Activated T-cell treated with anti-CD3 and anti-CD28 coated beads for 1 hour (primary cell): ENCODE results near the gene PDE6G.
A peak's percentile ranks its signal among the peaks of the same experiment; 100 is the strongest.

Source experiments
- DNase-seq: peaks from one replicate; pipeline ENCODE4 v3.0.0-alpha.2; 2020; ENCODE audit warnings: low read depth

Gene PDE6G

DNA sequence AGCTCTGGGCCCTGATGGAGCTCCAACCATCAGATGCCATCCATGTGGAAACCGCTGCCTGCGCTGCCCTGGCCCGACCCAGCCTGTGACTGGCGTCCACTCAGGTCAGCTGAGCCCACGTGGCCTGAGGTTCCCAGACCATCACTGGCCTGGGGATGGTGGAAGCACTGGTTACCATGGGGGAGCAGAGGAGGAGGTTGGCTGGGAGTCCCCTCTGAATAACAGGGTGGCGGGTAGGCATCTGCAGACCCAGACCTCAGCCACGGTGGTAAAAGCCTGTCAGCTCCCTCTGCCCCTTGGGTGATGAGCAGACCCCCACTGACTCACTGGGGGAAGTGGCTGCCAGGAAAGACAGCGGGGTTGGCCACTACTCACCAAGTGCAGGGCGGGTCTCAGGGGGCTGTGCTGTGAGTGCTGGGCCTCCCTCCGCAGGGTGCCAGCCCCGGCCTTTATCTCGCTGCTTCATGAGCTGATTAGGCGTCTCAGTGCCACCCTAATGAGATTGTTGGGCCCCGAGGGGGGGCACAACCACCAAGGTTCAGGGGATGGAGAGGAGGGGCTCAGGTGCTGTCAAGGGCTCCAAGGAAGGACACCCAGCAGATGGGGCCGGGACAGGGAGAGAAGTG is at the start of gene PDE6G:
TSS of gene PDE6G (minus strand) at position 425 of the 626 bp plus-strand sequence. CDS start 3,237 bp downstream, outside the sequence.
- no peak for DNase-seq

- DNase-seq: no peak
Measured at GRCh38 chr17:81705518-81706231, 49.3 kb upstream of the PDE6G start.

DNA sequence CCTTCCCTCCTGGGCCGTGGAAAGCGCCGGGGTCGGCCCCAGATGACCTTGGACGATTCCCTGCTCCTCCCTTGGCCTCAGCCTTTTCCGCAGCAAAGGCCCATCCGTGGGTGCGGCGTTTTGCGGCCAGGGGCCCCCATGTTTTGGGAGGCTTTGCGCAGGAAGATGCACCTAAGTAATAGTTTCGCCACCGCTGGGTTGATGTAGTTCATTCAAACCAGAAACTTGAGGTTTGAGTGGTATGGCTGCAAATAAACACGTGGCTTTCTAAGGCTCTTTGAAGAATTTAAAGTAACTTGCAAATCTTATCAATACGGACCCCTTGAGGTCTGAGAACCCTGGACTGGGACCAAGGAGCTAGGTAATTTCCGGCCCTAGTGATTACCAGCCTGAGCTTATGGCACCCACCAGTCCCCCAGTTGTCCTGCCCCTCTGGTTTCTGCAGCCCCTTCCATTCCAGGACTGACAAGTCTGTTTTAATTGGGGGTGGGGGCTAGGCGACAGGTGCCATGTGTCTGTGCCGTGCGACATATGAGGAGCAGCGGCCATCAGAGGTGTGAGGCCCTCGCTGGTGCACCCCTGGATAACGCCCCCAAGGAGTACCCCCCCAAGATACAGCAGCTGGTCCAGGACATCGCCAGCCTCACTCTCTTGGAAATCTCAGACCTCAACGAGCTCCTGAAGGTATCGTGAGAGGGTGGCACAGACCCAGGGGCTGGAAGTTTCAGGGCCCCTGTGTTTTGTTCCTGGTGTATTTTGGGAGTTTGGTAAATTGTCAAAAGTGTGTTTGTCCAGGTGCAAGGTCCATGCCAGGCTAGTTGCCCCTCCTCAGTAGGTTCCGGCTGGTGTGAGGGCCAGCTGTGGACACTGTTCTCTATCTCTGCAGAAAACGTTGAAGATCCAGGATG is 47.7 kb upstream of the PDE6G start:
- DNase-seq: no peak

DNA sequence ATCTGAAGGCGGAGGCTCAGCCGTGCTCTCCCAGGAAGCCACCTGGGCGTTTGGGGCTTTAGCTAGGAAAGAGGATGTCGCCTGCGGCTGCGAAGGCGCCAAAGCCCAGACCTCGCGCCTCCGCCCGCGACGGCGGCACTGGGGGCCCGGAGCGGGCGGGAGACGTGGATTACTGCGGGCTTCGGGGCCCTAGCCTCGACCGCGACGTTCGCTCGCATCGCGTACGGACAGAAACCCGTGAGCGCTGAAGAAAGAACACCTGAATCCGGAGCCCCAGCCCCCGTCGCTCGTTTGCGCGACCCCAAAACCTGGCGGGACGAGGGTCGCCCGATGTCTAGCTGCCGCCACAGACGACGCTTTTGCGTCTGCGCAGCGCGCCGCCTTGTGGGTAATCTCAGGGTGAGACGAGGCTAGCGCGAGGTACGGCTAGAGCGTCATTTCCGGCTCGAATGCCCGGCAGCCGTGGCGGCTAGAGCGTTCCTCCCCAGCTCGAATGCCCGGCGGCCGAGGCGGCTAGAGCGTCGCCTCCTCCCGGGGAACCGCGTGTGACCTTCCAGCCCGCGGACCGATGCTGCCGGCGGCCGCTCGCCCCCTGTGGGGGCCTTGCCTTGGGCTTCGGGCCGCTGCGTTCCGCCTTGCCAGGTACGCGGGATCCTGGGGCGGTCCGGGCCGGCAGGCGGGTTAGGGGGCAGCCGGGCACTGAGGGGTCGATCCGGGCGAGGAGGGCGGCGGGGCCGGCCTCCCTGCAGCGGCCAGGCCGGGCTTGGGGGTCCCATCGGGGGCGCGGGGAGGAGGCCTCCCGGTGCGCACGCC is 46.8 kb upstream of the PDE6G start, which contains the start of gene MRPL12:
TSS of gene MRPL12 (plus strand) at position 434 of the 813 bp plus-strand sequence. CDS start at position 569, 135 bp downstream.
- peak; percentile 83 for DNase-seq

GRCh38 chr17:81701288-81702071 is 45.1 kb upstream of the PDE6G start:
- DNase-seq: no peak

DNA sequence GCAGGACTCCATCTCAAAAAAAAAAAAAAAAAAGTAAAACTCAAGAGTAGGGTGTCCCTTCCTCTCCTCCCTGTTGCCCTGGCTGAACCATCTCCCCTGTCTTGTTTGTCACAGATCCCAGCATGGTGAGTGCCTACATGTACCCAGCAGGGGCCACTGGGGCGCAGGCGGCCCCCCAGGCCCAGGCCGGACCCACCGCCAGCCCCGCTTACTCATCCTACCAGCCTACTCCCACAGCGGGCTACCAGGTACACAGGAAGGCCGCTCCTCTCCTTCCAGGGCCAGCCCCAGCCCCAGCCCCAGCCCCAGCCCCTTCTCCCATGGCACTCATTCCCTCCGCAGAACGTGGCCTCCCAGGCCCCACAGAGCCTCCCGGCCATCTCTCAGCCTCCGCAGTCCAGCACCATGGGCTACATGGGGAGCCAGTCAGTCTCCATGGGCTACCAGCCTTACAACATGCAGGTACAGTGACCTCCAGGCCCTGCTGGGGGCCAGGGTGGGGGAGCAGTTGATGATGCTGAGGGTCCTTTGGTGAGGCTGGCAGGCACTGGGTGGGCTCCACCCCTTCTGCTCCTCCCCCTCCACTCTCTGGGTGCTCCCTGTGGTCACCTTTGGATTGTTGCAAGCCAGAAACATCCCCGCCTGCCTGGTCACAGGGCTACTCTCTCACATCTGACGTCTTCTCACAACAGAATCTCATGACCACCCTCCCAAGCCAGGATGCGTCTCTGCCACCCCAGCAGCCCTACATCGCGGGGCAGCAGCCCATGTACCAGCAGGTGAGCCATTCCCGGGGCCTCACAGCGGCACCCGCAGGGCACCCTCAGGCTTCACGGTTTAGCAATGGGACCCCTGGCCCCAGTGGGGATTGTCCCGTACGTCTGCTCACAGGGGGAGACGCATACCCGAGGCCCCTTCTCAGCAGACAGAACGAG is 44.3 kb upstream of the PDE6G start:
- no peak for DNase-seq

DNA sequence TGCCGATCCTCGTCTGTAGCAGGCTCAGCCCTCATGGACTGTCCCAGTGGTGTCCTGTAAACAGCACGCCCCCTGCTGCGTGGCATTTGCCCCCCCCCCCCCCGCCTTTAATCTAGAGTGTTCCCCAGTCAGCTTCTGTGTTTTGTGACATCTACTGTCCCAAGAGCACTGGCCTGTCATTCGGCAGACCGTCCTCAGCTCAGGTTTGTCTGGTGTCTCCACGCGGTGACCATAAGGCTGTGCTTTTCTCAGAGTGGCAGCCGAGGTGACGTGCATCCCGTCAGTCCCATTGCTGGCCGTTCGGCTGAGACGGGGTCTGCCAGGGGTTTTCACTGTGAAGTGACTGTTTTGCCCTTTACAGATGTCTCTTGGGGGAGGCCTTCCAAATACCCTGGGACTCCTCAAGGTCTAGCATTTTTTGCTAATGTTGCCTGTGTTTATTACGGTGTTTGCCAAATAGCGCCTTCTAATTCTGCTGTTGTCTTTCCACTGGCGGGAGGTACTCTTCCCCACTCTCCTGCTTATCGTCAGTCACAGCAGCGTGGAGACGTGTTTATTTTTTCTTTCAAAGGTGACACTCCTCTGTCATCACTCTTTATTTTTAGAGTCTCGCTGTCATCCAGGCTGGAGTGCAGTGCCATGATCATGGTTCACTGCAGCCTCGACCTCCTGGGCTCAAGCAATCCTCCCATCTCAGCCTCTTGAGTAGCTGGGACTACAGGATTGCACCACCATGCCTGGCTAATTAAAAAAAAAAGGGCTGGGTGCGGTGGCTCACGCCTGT is 41.1 kb upstream of the PDE6G start:
- DNase-seq: no peak

GRCh38 chr17:81696218-81696941 is 40.0 kb upstream of the PDE6G start:
- DNase-seq: no peak

DNA sequence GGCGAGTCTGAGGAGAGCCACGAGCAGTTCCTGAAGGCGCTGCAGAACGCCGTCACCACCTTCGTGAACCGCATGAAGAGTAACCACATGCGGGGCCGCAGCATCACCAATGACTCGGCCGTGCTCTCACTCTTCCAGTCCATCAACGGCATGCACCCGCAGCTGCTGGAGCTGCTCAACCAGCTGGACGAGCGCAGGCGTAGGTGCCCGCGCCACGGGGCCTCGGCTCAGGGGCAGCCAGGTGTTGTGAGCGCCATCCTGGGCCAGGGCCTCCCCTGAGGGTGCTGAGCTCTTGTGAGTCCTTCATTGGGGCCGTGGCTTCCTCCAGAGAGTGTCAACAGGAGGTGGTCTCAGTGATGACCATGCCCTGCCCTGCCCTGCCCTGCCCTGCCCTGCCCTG is 39.5 kb upstream of the PDE6G start:
- no peak for DNase-seq

DNA sequence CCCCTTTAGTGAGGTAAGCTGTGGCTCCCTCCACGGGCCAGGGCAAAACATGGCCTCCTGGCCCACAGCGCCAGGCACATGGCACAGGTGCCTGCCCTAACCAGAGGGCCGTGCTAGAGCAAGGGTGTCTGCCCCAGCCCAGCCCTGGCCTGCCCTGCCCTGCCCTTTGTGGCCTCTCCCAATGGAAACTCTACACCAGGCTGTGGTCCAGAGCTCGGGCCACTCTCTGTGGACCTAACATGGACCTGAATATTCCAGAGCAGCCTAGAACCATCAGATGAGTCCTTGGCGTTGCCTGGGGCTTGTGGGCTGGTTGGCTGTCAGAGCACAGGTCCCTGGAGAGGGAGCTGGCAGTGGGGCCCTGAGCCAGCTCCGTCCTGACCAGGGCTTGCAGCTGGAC is 38.9 kb upstream of the PDE6G start:
- no peak for DNase-seq

DNA sequence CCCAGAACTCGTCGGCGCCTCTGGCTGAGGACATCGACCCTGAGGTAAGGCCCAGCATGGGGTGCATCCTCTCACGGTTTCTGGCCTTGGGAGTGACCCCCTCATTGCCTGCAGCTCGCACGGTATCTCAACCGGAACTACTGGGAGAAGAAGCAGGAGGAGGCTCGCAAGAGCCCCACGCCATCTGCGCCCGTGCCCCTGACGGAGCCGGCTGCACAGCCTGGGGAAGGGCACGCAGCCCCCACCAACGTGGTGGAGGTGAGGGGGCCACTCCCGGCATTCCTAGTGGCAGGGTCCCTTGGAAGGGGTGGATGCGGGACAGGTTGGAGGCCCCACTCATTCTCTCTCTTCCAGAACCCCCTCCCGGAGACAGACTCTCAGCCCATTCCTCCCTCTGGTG is 38.5 kb upstream of the PDE6G start:
- no peak for DNase-seq

GRCh38 chr17:81693509-81694210 is 37.3 kb upstream of the PDE6G start:
- no peak for DNase-seq

DNA sequence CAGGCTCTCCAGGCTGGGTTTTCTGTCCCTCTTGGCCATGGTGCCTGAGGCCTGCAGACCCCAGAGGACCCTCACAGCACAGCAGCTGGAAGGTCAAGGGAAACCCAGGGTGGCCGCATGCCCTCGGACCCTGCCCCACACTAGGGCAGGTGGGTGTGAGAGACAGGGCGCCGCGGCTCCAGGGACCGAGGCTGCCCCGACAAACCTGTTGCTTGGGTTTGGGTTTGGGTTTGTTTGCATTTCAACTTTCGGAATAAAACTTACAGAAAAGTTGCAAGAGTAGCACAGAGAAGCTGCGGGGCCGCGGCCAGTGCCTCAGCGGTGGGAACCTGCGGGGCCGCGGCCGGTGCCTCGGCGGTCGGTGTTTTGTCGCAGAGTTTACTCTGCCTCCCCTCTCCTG is 35.3 kb upstream of the PDE6G start:
- no peak for DNase-seq

GRCh38 chr17:81691196-81691595 is 34.9 kb upstream of the PDE6G start:
- DNase-seq: no peak

GRCh38 chr17:81690549-81690948 is 34.2 kb upstream of the PDE6G start:
- DNase-seq: no peak

DNA sequence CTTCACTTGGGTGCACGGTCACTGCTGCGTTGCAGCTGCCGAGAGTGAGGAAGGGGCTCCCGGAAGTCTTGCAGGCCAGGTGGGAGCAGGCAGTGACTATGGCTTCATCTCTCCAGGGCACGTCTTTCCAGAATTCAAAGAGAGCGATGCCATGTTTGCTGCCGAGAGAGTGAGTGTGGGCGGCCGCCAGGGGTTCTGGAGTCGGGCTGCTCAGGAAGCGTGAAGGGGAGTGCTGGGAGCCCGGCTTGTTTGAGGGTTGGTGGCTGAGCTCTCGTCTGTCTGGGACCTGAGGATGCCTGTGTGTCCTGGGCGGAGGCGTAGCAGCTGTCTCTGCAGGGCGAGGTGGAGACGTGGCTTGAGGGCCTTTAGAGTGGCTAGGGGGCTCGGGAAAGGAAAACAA is 33.7 kb upstream of the PDE6G start:
- DNase-seq: no peak

DNA sequence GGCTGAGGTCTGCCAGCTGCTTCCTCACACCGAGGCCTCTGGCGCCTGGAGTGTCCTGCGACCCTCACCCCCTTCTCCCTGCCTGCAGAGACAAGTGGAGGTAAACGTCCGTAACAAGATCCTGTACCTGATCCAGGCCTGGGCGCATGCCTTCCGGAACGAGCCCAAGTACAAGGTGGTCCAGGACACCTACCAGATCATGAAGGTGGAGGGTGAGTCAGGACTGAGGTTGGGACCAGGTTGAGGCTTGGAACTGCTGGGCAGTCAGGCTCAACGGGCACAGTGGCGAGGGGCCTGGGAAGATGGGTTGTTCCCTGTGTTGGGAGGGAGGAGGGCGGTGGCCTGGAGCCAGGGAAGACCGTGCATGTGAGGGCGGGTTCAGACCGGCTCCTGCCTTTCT is 32.3 kb upstream of the PDE6G start:
- DNase-seq: no peak
